ENCODE results near the gene KIF5A.
"Not testable (repeated sequence)": the region's sequence is repeated elsewhere in the genome, so short reads cannot be mapped to it uniquely, and the experiment has no call there.

The KIF5A gene

DNA sequence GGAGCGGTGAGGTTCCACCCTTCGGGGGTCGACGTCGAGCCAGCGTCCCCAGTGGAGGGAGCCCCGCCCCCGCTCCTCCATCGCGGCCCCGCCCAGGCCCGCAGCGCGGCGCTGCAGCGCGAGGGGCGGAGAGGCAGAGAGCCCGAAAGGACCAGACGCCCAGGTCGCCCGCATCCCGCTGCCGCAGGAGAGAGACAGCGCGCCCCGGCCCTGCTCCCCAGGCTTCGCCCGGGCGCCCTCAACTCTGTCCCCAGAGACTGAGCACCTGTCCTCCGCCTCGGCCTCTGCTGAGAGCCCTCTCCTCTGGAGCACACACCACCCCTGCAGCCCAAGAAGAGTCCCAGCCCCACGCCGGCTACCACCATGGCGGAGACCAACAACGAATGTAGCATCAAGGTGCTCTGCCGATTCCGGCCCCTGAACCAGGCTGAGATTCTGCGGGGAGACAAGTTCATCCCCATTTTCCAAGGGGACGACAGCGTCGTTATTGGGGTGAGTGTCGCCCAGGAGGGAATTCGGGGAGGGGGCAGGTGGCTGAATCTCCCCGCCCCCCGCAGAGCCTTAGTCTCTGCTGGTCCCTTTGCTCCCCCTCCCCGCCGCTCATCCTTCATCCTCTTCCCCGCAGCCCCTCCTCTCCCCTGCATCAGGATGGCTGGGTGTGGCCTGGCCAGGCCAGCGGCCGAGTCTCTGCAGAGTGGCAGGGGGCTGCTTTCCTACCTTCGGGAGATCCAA lies at the start of gene KIF5A:
Gene KIF5A, plus strand, starts transcription at position 136 of the 732 bp plus-strand sequence. Its CDS starts 228 bp downstream, at position 364.
- in situ Hi-C loops (cut with HindIII; ENCODE audit: low sequenced_read_pairs), result no loop called here

DNA sequence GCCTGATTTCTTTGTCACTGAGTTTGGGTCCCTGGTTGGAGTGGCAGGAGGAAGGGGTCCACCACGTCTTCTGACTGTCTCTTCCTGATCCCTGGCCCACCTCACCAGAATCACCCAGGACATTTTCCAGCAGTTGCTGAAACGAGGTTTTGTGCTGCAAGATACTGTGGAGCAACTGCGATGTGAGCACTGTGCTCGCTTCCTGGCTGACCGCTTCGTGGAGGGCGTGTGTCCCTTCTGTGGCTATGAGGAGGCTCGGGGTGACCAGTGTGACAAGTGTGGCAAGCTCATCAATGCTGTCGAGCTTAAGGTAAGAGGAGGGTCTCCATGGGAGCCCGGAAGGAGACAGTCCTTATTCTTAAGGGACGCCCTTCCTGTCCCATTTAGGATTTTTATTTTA lies 49.6 kb upstream of the KIF5A start:
- in situ Hi-C loops (cut with HindIII; ENCODE audit: low sequenced_read_pairs), result no loop called here

DNA sequence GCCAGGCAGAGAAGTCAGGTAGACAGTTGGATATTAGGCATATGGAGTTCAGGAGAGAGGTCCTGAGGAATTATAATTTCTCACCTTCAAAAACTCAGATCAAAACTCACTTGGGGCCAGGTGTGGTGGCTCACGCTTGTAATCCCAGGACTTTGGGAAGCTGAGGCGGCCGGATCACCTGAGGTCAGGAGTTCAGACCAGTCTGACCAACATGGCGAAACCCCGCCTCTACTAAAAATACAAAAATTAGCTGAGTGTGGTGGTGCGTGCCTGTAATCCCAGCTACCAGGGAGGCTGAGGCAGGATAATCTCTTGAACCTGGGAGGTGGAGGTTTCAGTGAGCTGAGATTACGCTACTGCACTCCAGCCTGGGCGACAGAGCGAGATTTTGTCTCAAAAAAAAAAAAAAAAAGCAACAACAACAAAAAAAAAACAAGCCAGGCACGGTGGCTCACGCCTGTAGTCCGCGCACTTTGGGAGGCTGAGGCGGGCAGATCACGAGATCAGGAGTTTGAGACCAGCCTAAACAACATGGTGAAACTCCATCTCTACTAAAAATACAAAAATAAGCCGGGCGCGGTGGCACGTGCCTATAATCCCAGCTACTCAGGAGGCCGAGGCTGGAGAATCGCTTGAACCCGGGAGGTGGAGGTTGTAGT lies 47.4 kb upstream of the KIF5A start:
- in situ Hi-C loops (cut with HindIII; ENCODE audit: low sequenced_read_pairs), result not testable (repeated sequence)

DNA sequence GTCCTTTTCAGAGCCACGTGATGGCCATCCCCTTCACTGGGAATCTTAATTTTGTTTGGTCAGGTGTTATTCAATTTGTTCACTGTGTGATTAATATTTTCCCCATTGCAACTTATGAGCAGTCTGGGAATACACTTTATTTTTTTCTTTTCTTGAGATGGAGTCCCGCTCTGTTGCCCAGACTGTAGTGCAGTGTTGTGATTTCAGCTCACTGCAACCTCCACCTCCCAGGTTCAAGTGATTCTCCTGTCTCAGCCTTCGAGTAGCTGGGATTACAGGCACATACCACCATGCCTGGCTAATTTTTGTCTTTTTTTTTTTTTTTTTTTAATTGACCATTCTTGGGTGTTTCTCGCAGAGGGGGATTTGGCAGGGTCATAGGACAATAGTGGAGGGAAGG lies 43.3 kb upstream of the KIF5A start:
- in situ Hi-C loops (cut with HindIII; ENCODE audit: low sequenced_read_pairs), result not testable (repeated sequence)

DNA sequence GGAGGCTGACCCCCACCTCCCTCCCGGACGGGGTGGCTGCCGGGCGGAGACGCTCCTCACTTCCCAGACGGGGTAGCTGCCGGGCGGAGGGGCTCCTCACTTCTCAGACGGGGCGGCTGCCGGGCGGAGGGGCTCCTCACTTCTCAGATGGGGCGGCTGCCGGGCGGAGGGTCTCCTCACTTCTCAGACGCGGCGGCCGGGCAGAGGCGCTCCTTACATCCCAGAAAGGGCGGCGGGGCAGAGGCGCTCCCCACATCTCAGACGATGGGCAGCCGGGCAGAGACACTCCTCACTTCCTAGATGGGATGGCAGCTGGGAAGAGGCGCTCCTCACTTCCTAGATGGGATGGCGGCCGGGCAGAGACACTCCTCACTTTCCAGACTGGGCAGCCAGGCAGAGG lies 42.0 kb upstream of the KIF5A start:
- in situ Hi-C loops (cut with HindIII; ENCODE audit: low sequenced_read_pairs), result not testable (repeated sequence)

DNA sequence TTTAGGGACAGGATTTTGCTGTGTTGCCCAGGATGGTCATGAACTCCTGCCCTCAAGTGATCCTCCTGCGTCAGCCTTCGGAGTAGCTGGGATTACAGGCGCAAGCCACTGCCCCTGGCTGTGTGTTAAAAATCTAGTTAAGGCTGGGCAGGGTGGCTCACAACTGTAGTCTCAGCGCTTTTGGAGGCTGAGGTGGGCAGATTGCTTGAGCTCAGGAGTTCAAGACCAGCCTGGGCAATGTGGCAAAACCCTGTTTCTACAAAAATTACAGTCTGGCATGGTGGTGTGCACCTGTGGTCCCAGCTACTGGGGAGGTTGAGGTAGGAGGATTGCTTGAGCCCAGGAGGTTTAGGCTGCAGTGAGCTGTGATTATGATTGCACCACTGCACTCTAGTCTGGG lies 38.7 kb upstream of the KIF5A start:
- in situ Hi-C loops (cut with HindIII; ENCODE audit: low sequenced_read_pairs), result no loop called here

DNA sequence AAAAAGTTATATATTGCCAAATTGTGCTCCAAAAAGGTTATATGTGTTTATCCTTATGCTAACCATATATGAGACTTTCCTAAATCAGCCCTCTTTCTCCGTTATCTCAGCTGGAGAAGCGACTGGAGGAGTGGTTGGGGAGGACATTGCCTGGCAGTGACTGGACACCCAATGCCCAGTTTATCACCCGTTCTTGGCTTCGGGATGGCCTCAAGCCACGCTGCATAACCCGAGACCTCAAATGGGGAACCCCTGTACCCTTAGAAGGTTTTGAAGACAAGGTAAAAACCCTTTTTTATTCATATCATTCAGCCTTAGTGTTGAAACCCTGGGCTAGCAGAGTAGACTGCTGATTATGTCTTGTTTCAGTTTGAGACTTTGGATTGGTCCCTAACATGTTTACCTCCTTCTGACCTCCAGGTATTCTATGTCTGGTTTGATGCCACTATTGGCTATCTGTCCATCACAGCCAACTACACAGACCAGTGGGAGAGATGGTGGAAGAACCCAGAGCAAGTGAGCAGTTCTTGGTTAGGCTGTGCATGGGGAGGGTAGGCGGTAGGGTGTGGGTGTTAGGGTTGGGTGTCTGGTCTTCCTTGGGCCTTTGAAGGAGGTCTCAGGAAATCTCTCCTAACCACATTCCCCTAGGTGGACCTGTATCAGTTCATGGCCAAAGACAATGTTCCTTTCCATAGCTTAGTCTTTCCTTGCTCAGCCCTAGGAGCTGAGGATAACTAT lies 38.1 kb upstream of the KIF5A start:
- in situ Hi-C loops (cut with HindIII; ENCODE audit: low sequenced_read_pairs), result no loop called here

DNA sequence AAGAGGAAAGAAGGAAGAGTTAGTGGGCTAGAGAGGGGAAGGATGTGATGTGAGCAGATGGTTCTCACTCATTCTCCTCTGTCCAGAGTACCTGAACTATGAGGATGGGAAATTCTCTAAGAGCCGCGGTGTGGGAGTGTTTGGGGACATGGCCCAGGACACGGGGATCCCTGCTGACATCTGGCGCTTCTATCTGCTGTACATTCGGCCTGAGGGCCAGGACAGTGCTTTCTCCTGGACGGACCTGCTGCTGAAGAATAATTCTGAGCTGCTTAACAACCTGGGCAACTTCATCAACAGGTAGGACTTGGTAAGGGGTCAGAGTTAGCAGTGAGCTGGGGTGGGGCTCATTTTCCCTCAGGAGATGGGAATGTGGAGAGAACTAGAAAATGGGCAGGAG lies 37.2 kb upstream of the KIF5A start:
- in situ Hi-C loops (cut with HindIII; ENCODE audit: low sequenced_read_pairs), result no loop called here

DNA sequence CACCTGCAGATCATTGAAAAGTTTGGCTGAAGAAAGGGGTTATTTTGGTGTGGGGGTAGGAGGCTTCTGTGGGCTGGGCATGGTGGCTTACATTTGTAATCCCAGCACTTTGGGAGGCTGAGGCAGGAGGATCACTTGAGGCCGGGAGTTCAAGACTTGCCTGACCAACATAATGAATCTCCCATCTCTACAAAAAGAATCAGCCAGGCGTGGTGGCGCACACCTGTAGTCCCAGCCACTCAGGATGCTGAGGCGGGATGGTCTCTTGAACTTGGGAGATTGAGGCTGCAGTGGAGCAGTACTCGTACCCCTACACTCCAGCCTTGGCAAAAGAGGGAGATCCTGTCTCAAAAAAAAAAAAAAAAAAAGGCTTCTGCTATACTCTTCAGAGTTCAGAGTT lies 36.6 kb upstream of the KIF5A start:
- in situ Hi-C loops (cut with HindIII; ENCODE audit: low sequenced_read_pairs), result no loop called here

DNA sequence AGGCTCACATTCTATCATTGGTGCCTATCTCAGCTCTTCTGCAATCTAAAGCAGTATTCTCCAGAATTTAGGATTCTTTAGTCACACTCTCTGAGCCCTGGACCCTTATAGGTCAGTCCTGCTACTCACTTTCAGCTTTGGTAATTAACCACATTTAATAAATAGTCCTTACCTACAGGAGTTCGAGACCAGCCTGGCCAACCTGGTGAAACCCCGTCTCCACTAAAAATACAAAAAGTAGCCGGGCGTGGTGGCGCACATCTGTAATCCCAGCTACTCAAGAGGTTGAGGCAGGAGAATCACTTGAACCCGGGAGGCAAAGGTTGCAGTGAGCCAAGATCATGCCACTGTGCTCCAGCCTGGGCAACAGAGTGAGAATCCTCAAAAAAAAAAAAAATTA lies 36.2 kb upstream of the KIF5A start:
- in situ Hi-C loops (cut with HindIII; ENCODE audit: low sequenced_read_pairs), result not testable (repeated sequence)

DNA sequence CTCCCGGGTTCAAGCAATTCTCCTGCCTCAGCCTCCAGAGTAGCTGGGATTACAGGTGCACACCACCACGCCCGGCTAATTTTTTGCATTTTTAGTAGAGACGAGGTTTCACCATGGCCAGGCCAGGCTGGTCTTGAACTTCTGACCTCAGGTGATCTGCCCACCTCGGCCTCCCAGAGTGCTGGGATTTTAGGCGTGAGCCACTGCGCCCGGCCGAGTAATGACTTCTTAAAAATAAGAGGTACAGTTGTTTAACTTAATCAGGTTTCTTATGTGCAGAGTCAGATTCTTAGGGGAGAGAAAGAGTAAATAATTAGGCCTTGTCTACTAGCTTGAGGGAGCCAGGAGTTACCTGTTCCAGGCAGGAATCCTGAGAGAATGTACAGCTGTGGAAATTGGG lies 35.6 kb upstream of the KIF5A start:
- in situ Hi-C loops (cut with HindIII; ENCODE audit: low sequenced_read_pairs), result not testable (repeated sequence)

DNA sequence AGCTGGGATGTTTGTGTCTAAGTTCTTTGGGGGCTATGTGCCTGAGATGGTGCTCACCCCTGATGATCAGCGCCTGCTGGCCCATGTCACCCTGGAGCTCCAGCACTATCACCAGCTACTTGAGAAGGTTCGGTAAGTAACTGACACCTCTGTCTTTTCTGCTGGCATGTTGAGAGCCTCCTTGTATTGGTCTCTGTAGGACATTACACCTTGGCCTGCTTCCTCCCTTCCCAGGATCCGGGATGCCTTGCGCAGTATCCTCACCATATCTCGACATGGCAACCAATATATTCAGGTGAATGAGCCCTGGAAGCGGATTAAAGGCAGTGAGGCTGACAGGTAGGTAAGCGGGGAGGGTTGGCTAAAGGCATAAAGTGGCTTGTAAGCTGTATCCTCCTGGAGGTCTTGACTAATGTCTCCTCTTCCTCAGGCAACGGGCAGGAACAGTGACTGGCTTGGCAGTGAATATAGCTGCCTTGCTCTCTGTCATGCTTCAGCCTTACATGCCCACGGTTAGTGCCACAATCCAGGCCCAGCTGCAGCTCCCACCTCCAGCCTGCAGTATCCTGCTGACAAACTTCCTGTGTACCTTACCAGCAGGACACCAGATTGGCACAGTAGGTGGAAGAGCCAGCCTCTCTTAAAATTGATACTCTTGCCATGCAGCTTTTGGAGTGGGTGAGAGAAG lies 35.0 kb upstream of the KIF5A start:
- in situ Hi-C loops (cut with HindIII; ENCODE audit: low sequenced_read_pairs), result no loop called here

DNA sequence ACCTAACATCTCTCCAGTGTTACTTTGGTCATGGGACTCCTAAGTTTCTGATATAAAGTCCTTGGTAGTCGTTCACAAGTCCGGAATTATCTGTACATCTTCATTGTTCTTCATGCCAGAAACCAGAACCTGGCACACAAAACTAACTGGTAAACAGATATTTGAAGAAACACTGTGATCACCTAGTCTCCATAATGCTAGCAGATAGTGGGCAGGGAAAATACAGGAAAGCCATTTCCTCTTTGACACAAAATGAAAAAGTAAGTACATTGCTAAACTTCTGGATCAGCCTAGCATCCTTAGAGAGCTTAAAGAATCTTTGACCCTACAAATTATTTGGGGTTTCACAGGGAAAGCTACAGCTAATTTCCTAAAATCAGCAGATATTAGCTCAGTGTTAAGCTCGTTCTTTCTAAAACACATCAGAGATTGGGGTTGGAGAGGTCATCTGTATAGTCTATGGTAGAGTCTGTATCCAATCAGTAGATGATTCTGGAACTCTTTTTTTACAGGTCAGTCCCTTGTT lies 34.4 kb upstream of the KIF5A start:
- in situ Hi-C loops (cut with HindIII; ENCODE audit: low sequenced_read_pairs), result no loop called here

DNA sequence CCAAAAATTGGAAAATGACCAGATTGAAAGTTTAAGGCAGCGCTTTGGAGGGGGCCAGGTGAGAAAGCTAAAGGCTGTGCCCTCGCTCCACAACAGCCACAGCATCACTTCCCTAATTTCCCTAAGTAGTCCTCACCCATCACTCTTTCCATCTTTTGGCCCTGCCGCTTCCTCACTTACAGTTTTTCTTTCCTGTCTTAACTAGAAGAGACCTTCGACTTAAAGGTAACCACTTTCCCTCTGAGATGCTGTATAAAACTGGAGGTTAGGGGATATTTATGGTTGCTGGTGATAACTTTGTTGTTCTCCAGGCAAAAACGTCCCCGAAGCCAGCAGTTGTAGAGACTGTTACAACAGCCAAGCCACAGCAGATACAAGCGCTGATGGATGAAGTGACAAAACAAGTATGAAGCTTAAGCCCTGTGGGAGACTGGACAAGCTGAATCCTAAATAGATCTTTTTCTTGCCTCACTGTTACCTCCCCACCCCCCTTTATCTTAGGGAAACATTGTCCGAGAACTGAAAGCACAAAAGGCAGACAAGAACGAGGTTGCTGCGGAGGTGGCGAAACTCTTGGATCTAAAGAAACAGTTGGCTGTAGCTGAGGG lies 33.8 kb upstream of the KIF5A start:
- in situ Hi-C loops (cut with HindIII; ENCODE audit: low sequenced_read_pairs), result no loop called here

DNA sequence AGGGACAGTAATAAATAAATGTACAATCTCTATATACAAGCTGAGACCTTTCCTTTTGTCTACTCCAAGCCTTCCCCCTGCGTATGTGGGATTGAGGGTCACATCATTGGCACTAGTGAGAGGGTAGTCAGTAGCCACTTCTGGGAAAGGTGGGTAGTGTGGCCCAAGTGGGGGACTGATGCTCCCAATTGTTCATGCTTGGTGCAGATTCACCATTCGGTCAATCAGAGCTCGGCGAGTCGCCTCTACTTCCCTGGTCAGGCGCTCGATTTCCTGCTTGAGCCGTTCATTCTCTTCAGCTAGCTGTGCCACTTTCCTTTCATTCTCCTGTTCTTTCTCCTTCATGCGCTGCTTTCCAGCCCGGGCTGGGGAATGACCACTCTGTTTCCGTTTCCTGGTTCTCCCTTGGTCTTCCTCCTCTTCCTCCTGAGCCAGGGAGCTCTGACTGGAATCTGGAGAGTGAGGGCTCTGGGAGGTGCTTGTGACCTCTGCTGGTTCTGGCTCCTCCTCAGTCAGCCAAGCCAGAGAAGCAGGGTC lies 33.2 kb upstream of the KIF5A start:
- in situ Hi-C loops (cut with HindIII; ENCODE audit: low sequenced_read_pairs), result no loop called here

DNA sequence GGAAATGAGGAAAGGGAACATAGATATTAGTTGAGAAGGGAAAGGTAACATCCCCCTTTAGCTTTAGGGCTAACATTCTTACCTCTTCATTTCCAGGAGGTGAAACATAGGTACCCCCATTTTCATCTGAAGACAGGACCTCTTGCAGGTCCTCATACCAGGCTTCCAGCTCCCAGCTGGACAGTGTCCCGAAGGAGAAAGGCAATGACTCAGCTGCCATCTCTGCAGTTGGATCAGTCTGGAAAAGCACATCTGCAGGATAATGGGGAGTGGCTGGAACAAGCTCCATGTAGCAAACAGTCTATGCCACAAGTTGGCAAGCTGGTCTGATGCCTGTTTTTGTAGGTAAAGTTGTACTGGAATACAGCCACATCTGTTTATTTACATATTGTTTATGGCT lies 32.7 kb upstream of the KIF5A start:
- in situ Hi-C loops (cut with HindIII; ENCODE audit: low sequenced_read_pairs), result no loop called here

DNA sequence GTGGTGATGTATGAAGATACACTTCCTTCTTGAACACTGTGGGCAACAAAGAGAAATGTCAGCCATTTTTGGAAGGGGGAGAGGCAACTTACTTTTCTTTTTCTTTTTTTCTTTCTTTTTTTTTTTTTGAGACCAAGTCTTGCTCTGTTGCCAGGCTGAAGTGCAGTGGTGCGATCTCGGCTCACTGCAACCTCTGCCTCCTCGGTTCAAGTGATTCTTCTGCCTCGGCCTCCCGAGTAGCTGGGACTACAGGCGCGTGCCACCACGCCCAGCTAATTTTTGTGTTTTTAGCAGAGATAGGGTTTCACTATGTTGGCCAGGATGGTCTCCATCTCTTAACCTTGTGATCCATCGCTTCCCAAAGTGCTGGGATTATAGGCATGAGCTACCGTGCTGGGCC lies 32.1 kb upstream of the KIF5A start:
- in situ Hi-C loops (cut with HindIII; ENCODE audit: low sequenced_read_pairs), result not testable (repeated sequence)

DNA sequence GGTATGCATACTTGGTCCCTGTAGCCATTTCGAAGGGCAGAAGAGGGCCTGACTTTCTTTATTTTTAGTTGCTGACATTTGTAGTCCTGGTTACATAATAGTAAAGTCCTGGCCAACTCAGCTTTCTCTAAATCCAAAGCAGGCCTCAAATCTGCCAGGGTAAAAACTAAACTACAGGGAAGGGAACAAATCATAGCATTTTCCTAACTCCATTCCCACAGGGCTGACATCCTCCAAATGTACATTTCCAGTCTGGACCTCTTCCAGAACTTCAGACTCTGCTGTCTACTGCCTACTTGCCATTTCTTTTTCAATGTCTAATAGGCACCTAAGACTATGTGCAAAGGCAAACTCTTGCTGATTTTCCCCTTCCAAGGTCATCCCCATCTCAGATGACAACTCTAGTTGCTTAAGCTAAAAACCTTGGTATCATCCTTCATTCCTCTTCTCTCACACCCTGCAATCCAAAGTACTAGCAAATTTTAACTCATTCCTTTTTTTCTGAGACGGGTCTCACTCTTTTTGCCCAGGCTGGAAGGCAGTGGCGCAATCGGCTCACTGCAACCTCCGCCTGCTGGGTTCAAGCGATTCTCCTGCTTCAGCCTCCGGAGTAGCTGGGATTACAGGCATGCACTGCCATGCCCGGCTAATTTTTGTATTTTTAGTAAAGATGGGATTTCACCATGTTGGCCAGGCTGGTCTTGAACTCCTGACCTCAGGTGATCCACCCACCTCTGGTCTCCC lies 31.5 kb upstream of the KIF5A start:
- in situ Hi-C loops (cut with HindIII; ENCODE audit: low sequenced_read_pairs), result no loop called here

DNA sequence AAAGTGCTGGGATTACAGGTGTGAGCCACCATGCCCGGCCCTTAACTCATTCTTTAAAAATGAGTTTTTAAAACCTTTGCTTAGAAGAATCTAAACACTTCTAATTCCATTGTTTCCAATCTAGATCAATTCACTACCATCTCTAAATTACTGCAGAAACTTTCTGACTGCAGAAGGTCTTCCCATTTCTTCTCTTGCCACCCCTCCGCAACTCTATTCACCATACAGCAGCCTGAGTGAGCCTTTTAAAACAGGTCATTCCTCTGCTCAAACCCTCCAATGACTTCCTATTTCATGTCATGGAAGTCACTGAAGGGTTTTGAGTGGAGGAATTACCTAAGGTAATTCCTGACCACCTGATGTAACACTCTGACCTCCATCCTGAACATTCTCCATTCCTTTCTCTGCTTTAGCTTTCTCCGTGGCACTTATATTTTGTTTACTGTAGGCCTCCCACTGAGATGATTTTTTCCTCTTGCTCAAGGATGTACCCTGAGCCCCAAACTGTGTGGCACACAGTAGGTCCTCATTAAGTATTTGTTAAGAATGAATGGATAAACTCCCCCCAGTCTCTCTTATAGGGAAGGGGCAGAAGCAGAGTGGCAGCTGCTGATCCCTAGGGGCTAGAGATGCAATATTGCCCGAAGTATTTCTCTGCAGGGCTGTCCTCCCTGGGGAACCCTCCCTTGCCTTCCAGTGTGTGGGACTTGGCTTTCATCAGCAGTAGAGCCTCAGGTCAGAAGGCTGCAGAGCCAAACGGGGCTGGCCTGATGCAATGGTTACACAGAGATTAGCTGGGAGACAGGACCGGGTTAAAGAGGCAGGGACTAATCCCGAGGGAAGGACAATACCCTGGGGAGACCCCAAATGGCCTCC lies 30.7 kb upstream of the KIF5A start:
- in situ Hi-C loops (cut with HindIII; ENCODE audit: low sequenced_read_pairs), result no loop called here
